ENCODE measurements around the gene EPGN. TPM values are rescaled to one million over a fixed set of nuclear protein-coding genes. Genes with fewer than 3 reads are reported as not detected.

The EPGN gene
- total RNA-seq, 2 experiments from 2014 or later, result not detected

GRCh38 chr4:74331944-74332343 lies 23.7 kb downstream of the EPGN start:
- Histone ChIP-seq H3K4me1 (ENCODE audit: insufficient read depth, low read length, poor library complexity, severe bottlenecking) (no peaks in the 10 kb centered on the region), H3K36me3 (ENCODE audit: insufficient read depth, low read length) (no peaks in the 10 kb centered on the region), H3K79me2 (ENCODE audit: insufficient read depth, low read depth, low read length) (no peaks in the 10 kb centered on the region), H2AFZ (ENCODE audit: low read length) (no peak overlapping the region), H4K20me1 (ENCODE audit: insufficient read depth, low read length) (no peaks in the 10 kb centered on the region), H3K4me3 (ENCODE audit: low read depth, low read length, poor library complexity, severe bottlenecking) (no peak overlapping the region), H3K4me2 (ENCODE audit: low read length) (no peak overlapping the region), H3K9me3 (ENCODE audit: low read length) (no peaks in the 10 kb centered on the region), H3K27ac (ENCODE audit: low read depth, low read length, poor library complexity, severe bottlenecking) (no peak overlapping the region), H3K9me2 (ENCODE audit: insufficient read depth, low read length) (no peaks in the 10 kb centered on the region)
- BruUV-seq (replicated peaks), result no TSS peak
- no peak for DNase-seq (ENCODE audit: low spot score)
- intact Hi-C loops (cut with micrococcal nuclease; ENCODE audit: unreplicated experiment), result no loop called here
- POLR2A ChIA-PET, result interaction anchor here (0.7 kb wide), 2 partner anchors 14 to 623 kb away, joined by 4 to 5 read pairs; no protein-coding TSS in a partner anchor
- TF ChIP-seq CTCF (conservative IDR thresholded peaks at IDR 0.05; ENCODE audit: low read length) (no peak), EZH2phosphoT487 (IDR thresholded peaks at IDR 0.05; ENCODE audit: borderline replicate concordance, low read depth, low read length) (no peak)
- CTCF ChIA-PET (ENCODE audit: unreplicated experiment), result no interaction called here

DNA sequence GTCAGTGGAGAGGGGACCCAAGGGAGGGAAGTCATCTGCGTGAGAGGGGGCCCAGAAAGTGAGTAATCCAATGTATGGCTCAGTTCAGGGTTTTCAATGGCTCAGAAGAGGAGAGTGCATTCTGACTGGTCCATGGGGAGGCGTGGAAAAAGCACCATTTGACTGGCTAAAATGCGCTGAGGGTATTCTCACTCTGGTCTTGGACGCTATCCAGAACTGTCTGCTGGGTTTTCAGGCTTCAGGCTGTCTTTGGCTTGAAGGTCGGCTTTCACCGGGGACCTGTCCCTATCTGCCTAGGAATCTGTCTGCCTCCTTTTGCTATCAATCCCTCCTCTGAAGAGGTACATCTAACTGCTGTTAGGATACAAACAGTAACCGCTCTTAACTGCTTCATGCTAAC lies 26.4 kb downstream of the EPGN start:
- intact Hi-C loops (cut with micrococcal nuclease; ENCODE audit: unreplicated experiment), result no loop called here
- no peaks in the 10 kb centered on the region for H3K9me3 ChIP-seq (ENCODE audit: low read length)
- no peaks in the 10 kb centered on the region for H4K20me1 ChIP-seq (ENCODE audit: insufficient read depth, low read length)
- no peak overlapping the region for H3K4me3 ChIP-seq (ENCODE audit: low read depth, low read length, poor library complexity, severe bottlenecking)
- no peak overlapping the region for H3K4me2 ChIP-seq (ENCODE audit: low read length)
- H3K9me2 ChIP-seq (ENCODE audit: insufficient read depth, low read length), result no peaks in the 10 kb centered on the region
- ChIA-PET POLR2A (no interaction called here), CTCF (ENCODE audit: unreplicated experiment) (no interaction called here)
- no peak for DNase-seq (ENCODE audit: low spot score)
- H3K79me2 ChIP-seq (ENCODE audit: insufficient read depth, low read depth, low read length), result no peaks in the 10 kb centered on the region
- H3K4me1 ChIP-seq (ENCODE audit: insufficient read depth, low read length, poor library complexity, severe bottlenecking), result no peaks in the 10 kb centered on the region
- no TSS peak for BruUV-seq (replicated peaks)
- TF ChIP-seq EZH2phosphoT487 (IDR thresholded peaks at IDR 0.05; ENCODE audit: borderline replicate concordance, low read depth, low read length), result no peak
- no peak for TF ChIP-seq CTCF (conservative IDR thresholded peaks at IDR 0.05; ENCODE audit: low read length)
- H2AFZ ChIP-seq (ENCODE audit: low read length), result no peak overlapping the region
- no peaks in the 10 kb centered on the region for H3K36me3 ChIP-seq (ENCODE audit: insufficient read depth, low read length)
- H3K27ac ChIP-seq (ENCODE audit: low read depth, low read length, poor library complexity, severe bottlenecking), result no peak overlapping the region

DNA sequence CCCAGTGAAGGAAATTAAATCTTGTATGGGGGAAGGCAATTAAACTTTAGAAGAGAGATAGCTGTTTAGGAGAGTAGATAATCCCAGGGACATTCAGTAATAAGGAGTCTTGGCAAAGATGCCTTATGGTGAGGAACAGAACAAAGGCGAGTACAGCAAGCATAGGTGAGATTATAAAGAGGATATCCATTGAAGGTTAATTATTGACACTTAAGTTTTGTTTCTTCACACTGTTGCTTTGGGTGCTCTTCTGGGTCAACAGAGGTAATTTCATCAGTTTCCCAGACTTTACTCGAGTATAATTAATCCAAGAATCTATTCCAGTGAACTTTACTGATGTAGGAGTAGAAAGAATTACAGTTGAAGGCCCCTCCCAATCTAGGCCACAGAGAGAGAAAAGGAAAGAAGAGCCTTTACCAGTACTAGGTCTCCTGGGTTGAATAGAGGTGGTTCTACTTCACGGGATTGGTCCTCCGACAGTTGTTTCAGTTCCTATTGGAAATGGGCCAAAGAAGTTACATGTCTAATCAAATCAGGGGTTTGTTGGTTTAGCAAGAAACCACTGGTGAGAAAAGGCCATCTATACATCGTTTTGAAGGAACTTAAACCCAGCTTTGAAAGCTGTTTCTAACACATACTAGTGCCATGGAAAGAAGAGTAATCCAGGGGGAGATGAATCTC lies 27.2 kb downstream of the EPGN start:
- BruUV-seq (replicated peaks), result no TSS peak
- ChIA-PET CTCF (ENCODE audit: unreplicated experiment) (no interaction called here), POLR2A (no interaction called here)
- H3K9me2 ChIP-seq (ENCODE audit: insufficient read depth, low read length), result no peaks in the 10 kb centered on the region
- intact Hi-C loops (cut with micrococcal nuclease; ENCODE audit: unreplicated experiment), result no loop called here
- no peak overlapping the region for H3K4me3 ChIP-seq (ENCODE audit: low read depth, low read length, poor library complexity, severe bottlenecking)
- H3K36me3 ChIP-seq (ENCODE audit: insufficient read depth, low read length), result no peaks in the 10 kb centered on the region
- no peaks in the 10 kb centered on the region for H3K4me1 ChIP-seq (ENCODE audit: insufficient read depth, low read length, poor library complexity, severe bottlenecking)
- no peak overlapping the region for H2AFZ ChIP-seq (ENCODE audit: low read length)
- no peaks in the 10 kb centered on the region for H3K9me3 ChIP-seq (ENCODE audit: low read length)
- H4K20me1 ChIP-seq (ENCODE audit: insufficient read depth, low read length), result no peaks in the 10 kb centered on the region
- no peaks in the 10 kb centered on the region for H3K79me2 ChIP-seq (ENCODE audit: insufficient read depth, low read depth, low read length)
- H3K27ac ChIP-seq (ENCODE audit: low read depth, low read length, poor library complexity, severe bottlenecking), result no peak overlapping the region
- TF ChIP-seq CTCF (conservative IDR thresholded peaks at IDR 0.05; ENCODE audit: low read length) (no peak), EZH2phosphoT487 (IDR thresholded peaks at IDR 0.05; ENCODE audit: borderline replicate concordance, low read depth, low read length) (no peak)
- H3K4me2 ChIP-seq (ENCODE audit: low read length), result no peak overlapping the region
- DNase-seq (ENCODE audit: low spot score), result no peak

Data from OCI-LY7 (cell line).